Spleen (tissue), 11 donors: ENCODE data around the gene IRF2. TPM values are rescaled to one million over a fixed set of nuclear protein-coding genes. Genes with fewer than 3 reads are reported as not detected.
"Not testable (repeated sequence)": the region's sequence is repeated elsewhere in the genome, so short reads cannot be mapped to it uniquely, and the experiment has no call there.

ENCODE experiments used
- DNase-seq: peaks from one replicate; pipeline ENCODE4 v3.0.0-alpha.2; 2020
- H3K27ac ChIP-seq, 8 donors: fragments of 200-600 bp; sonication (generic) in 7 of 8; 1 replicate in 4 of 8; 2 replicates in 4 of 8; pipeline versions ENCODE4 v1.5.0 to v1.8.0; 2016 to 2021; ENCODE audit warnings: inconsistent platforms in 4 of 8, mild to moderate bottlenecking in 4 of 8, moderate library complexity in 1 of 8
- H3K27me3 ChIP-seq, 7 donors: fragments of 200-600 bp; sonication (generic) in 6 of 7; replicated peaks in 1 of 7; 1 replicate in 4 of 7; 2 replicates in 3 of 7; pipeline versions ENCODE4 v1.5.0 to v1.8.0; 2016 to 2021; ENCODE audit warnings: inconsistent platforms in 3 of 7, mild to moderate bottlenecking in 1 of 7
- H3K36me3 ChIP-seq, 6 donors: fragments of 200-600 bp; sonication (generic) in 5 of 6; 1 replicate in 4 of 6; 2 replicates in 2 of 6; pipeline versions ENCODE4 v1.5.0 to v1.8.0; 2016 to 2021; ENCODE audit warnings: inconsistent platforms in 2 of 6
- H3K4me1 ChIP-seq, 6 donors: fragments of 200-600 bp; sonication (generic) in 5 of 6; 1 replicate in 3 of 6; 2 replicates in 3 of 6; pipeline versions ENCODE4 v1.5.0 to v1.8.0; 2016 to 2021; ENCODE audit warnings: inconsistent platforms in 3 of 6
- H3K4me3 ChIP-seq, 8 donors: fragments of 200-600 bp; sonication (generic) in 7 of 8; 1 replicate in 4 of 8; 2 replicates in 4 of 8; pipeline versions ENCODE4 v1.5.0 to v1.8.0; 2016 to 2021; ENCODE audit warnings: inconsistent platforms in 4 of 8, mild to moderate bottlenecking in 4 of 8, moderate library complexity in 2 of 8
- H3K9me3 ChIP-seq, 8 donors: fragments of 200-600 bp; sonication (generic) in 7 of 8; 1 replicate in 4 of 8; 2 replicates in 4 of 8; pipeline versions ENCODE4 v1.5.0 to v1.8.0; 2016 to 2021; ENCODE audit warnings: inconsistent platforms in 4 of 8
- POLR2A ChIP-seq, 3 donors: fragments of 450-650 bp; IDR thresholded peaks; one replicate each; pipeline ENCODE4 v1.5.1; 2017; ENCODE audit warnings: antibody characterized with exemption in 3 of 3, mild to moderate bottlenecking in 1 of 3
- POLR2AphosphoS5 ChIP-seq, 3 donors: sonication (generic); formaldehyde crosslinking; IDR thresholded peaks; one replicate each; pipeline ENCODE4 v1.5.1; 2017; ENCODE audit warnings: antibody characterized with exemption in 3 of 3
- WGBS, 5 donors: extraction: QIAGEN DNeasy Blood & Tissue Kit in 3 of 5; methylation state at CpG; one replicate each; pipeline versions ENCODE4 v1.1.5 to v1.1.7; 2013 to 2018; 5-methylcytosine and 5-hydroxymethylcytosine counted together
- intact Hi-C: fragments of 100-400 bp; cut with DNase I; formaldehyde crosslinking; loops from one replicate; pipeline ENCODE4 v1.15.0; 2023; ENCODE audit warnings: low total_unique reads
- polyA plus RNA-seq, 3 donors: library from polyadenylated mRNA; stranded (reverse); fragments of 200-250 nt; gene quantifications; one replicate each; pipeline ENCODE4 v1.2.1, GENCODE V29; 2013
- small RNA-seq, 4 donors: library from RNA; depleted of rRNA; stranded (forward); fragments of <200 nt; gene quantifications; one replicate each; pipeline ENCODE3, GENCODE V24; 2016
- total RNA-seq, 7 donors: library from RNA; depleted of rRNA in 3 of 7; stranded (reverse); fragments of >200 nt in 3 of 7; fragmentation: NEBNext Ultra II Directional in 4 of 7; extraction: Animal tissue kit (Norgen Biotek cat#: 25700) in 4 of 7; gene quantifications; one replicate each; pipeline versions ENCODE4 v1.1.0 to v1.2.1, GENCODE V29; 2016 to 2021
- TF ChIP-seq, protein P1 (sequence below), 11 experiments: fragments of 200-600 bp in 7 of 11; fragments of 450-650 bp in 4 of 11; sonication (generic) in 4 of 11; IDR thresholded peaks in 8 of 11; conservative IDR thresholded peaks in 3 of 11; 1 replicate in 7 of 11; 2 replicates in 4 of 11; pipeline versions ENCODE4 v1.4.0 to v1.8.0; 2016 to 2021; ENCODE audit warnings: antibody characterized with exemption in 11 of 11, inconsistent platforms in 4 of 11, mild to moderate bottlenecking in 1 of 11
- donor health status: healthy with polysubstance abuse.
- donor health status: DM: no; HTN: no; CAD: no; lungs with moderate emphysema.
- donor health status: DM: no; HTN: no; CAD: no.
- donor health status: Bipolar disorder and iron deficiency.
- donor health status: healthy.
- donor health status: DM: no; HTN: no; CAD: no.
- donor health status: DM: yes; HTN: yes; CAD: no.

IRF2 gene
- total and polyA plus RNA-seq, 10 donors: 27.1 to 101 (median 87.2) TPM

DNA sequence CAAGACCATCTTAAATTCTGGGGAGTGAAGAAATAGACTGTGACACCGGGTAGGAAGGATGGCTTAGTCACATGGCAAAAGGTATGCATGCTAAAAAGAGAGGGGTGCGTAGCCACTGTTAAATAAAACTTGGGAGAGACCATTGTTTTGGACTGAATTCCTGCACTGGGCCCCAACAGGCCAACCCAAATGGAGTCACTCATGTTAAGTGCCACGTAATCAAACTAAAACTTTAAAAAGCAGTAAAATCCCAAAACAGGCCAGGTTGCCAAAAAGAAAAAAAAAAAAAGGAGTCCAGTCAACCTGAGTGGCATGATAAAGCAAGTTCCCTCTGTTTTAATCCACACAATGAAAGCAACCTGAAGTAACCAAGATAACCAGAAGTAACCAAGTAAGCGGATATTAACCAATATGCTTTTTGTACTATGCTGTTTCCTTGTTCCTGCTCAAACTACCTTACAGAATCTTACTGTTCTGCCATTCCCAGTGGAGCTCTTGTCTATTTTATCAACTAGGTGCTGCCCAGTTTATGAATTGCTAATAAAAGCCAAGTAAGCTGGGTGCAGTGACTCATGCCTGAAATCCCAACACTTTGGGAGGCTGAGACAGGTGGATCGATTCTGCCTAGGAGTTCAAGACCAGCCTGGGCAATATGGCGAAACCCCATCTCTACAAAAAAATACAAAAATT lies 132.0 kb downstream of the IRF2 start:
- Histone ChIP-seq H3K27ac (peak overlapping the region in 7 of 8 donors; percentile 90 to 96 (median 93)), H3K9me3 (peaks cover 0 to 12% (median 8%) of the 10 kb centered on the region in 8 donors), H3K36me3 (no peaks in the 10 kb centered on the region), H3K27me3 (no peaks in the 10 kb centered on the region), H3K4me3 (peak overlapping the region in 1 of 8 donors; percentile 71), H3K4me1 (peaks cover 39 to 73% (median 55%) of the 10 kb centered on the region in 6 donors)
- intact Hi-C loops: loop anchor here (10.0 kb wide), 1 partner anchor 132 kb away; the partner anchor contains the start of gene IRF2
- TF ChIP-seq POLR2A (IDR thresholded peaks at IDR 0.05) (no peak), POLR2AphosphoS5 (IDR thresholded peaks at IDR 0.05) (no peak)
- TF ChIP-seq, protein P1, sequence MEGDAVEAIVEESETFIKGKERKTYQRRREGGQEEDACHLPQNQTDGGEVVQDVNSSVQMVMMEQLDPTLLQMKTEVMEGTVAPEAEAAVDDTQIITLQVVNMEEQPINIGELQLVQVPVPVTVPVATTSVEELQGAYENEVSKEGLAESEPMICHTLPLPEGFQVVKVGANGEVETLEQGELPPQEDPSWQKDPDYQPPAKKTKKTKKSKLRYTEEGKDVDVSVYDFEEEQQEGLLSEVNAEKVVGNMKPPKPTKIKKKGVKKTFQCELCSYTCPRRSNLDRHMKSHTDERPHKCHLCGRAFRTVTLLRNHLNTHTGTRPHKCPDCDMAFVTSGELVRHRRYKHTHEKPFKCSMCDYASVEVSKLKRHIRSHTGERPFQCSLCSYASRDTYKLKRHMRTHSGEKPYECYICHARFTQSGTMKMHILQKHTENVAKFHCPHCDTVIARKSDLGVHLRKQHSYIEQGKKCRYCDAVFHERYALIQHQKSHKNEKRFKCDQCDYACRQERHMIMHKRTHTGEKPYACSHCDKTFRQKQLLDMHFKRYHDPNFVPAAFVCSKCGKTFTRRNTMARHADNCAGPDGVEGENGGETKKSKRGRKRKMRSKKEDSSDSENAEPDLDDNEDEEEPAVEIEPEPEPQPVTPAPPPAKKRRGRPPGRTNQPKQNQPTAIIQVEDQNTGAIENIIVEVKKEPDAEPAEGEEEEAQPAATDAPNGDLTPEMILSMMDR (IDR thresholded peaks at IDR 0.05 in 8 of 11, conservative IDR thresholded peaks at IDR 0.05 in 3 of 11): no peak
- WGBS, 5 donors: 81 to 91% (median 86%) methylated on average over 6 of the region's 6 CpGs
- DNase-seq: no peak

DNA sequence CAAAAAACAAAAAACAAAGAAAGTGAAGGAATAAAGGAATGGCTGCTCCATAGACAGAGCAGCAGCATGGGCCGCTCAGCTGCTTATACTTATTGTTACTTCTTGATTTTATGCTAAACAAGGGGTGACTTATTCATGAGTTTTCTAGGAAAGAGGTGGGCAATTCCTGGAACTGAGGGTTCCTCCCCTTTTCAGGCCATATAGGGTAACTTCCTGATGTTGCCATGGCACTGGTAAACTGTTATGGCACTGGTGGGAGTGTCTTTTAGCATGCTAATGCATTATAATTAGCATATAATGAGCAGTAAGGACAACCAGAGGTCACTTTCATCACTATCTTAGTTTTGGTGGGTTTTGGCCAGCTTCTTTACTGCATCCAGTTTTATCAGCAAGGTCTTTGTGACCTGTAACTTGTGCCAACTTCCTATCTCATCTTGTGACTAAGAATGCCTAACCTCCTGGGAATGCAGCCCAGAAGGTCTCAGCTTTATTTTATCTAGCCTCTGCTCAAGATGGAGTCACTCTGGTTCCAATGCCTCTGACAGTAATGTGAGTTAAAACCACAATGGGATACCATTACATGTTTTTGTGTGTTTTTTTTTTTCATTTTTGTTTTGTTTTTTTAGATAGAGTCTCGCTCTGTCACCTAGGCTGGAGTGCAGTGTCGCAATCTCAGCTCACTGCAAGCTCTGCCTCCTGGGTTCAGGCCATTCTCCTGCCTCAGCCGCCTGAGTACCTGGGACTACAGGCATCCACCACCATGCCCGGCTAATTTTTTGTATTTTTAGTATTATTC lies 134.8 kb downstream of the IRF2 start:
- DNase-seq, H3K4me3 ChIP-seq, H3K27me3 ChIP-seq, H3K36me3 ChIP-seq: not testable (repeated sequence)
- peak overlapping the region in 6 of 8 donors; percentile 35 to 96 (median 64) for H3K27ac ChIP-seq
- peaks cover 0 to 15% (median 9%) of the 10 kb centered on the region in 8 donors for H3K9me3 ChIP-seq
- 88 to 96% (median 93%) methylated on average over 5 of the region's 5 CpGs for WGBS, 5 donors
- TF ChIP-seq POLR2AphosphoS5 (IDR thresholded peaks at IDR 0.05): peak in 1 of 3 donors; percentile 20
- H3K4me1 ChIP-seq: peaks cover 15 to 53% (median 34%) of the 10 kb centered on the region in 6 donors
- intact Hi-C loops: loop anchor here (10.0 kb wide), 1 partner anchor 135 kb away; the partner anchor contains the start of gene IRF2

DNA sequence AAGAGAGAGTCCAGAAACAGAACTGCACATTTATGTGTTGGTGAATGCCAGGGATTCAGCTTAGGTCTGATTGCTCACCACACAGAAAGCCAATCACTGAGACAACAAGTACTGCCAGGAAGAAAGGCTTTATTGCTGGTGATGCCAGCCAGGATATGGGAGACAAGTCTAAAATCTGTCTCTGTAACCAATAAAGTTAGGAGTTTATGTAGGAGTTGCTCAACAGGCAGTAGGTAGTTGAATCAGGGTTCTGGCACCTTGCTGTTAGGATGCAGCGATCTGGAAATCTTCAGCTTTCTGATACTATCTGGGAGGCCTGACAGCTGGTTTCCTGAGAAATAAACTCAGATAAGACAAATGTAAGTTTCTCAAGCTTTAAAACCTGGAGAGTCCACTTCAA lies 136.4 kb downstream of the IRF2 start:
- 0 to 95% (median 55%) methylated on average over 1 of the region's 1 CpG for WGBS, 5 donors
- peaks cover 0 to 51% (median 21%) of the 10 kb centered on the region in 6 donors for H3K4me1 ChIP-seq
- intact Hi-C loops: no loop called here

More for the DNA sequence above, 136.4 kb downstream of the IRF2 start:
- no peak for TF ChIP-seq POLR2AphosphoS5 (IDR thresholded peaks at IDR 0.05)
- TF ChIP-seq POLR2A (IDR thresholded peaks at IDR 0.05): no peak
- TF ChIP-seq, protein P1 (IDR thresholded peaks at IDR 0.05 in 8 of 11, conservative IDR thresholded peaks at IDR 0.05 in 3 of 11): no peak
- H3K27ac ChIP-seq: no peak overlapping the region
- H3K4me3 ChIP-seq: no peak overlapping the region
- no peak for DNase-seq
- no peaks in the 10 kb centered on the region for H3K27me3 ChIP-seq
- no peaks in the 10 kb centered on the region for H3K36me3 ChIP-seq
- H3K9me3 ChIP-seq: peaks cover 0 to 15% (median 9%) of the 10 kb centered on the region in 8 donors

Small RNA genes lying within 50 kb of the gene (small RNA-seq; reads per million reads assigned to genes)
- 0 reads per million in 4 donors for gene RF00152

Other genes starting within 250 kb of the IRF2 start
- gene CASP3, start 174.9 kb upstream of the IRF2 start, total RNA-seq: 10 to 100 TPM; 26.1 to 48.3 (median 30.3) TPM
- gene CASP3, start 174.9 kb upstream of the IRF2 start, polyA plus RNA-seq: 10 to 100 TPM; 12.1 to 21.2 (median 20.2) TPM
- 10 to 100 TPM; 17.0 to 46.7 (median 22.8) TPM for gene PRIMPOL, start 175.2 kb upstream of the IRF2 start, total RNA-seq
- 10 to 100 TPM; 27.1 to 39.9 (median 39.2) TPM for gene PRIMPOL, start 175.2 kb upstream of the IRF2 start, polyA plus RNA-seq